ENCODE measurements around the gene FKBP14. TPM values are rescaled to one million over a fixed set of nuclear protein-coding genes. Genes with fewer than 3 reads are reported as not detected.
"Not testable (repeated sequence)": the region's sequence is repeated elsewhere in the genome, so short reads cannot be mapped to it uniquely, and the experiment has no call there.

The FKBP14 gene
- total RNA-seq, 6 experiments from 2014 or later = 4.0 to 8.7 (median 5.2) TPM

GRCh38 chr7:29962035-29962434 lies 64.5 kb downstream of the FKBP14 start:
- peaks cover 0 to 4% (median 0%) of the 10 kb centered on the region in 4 donors for H3K4me1 ChIP-seq
- intact Hi-C loops (cut with DNase I) = no loop called here
- no peak for ATAC-seq

GRCh38 chr7:29961611-29962010 lies 64.9 kb downstream of the FKBP14 start:
- H3K27me3 ChIP-seq; H3K4me3 ChIP-seq; H3K9me3 ChIP-seq; H3K27ac ChIP-seq; H3K36me3 ChIP-seq; H3K4me1 ChIP-seq; ATAC-seq; DNase-seq; intact Hi-C loops (cut with DNase I): not testable (repeated sequence)
- 92% methylated on average over 2 of the region's 19 CpGs for WGBS (ENCODE audit: insufficient coverage, low coverage, low lambda C conversion rate, missing lambda C conversion rate)

More at GRCh38 chr7:29962035-29962434, 64.5 kb downstream of the FKBP14 start:
- Histone ChIP-seq H3K27me3 (no peaks in the 10 kb centered on the region), H3K36me3 (no peaks in the 10 kb centered on the region), H3K9me3 (no peaks in the 10 kb centered on the region), H3K27ac (no peak overlapping the region), H3K4me3 (no peak overlapping the region)
- DNase-seq = no peak
- 78% methylated on average over 1 of the region's 1 CpG for WGBS (ENCODE audit: insufficient coverage, low coverage, low lambda C conversion rate, missing lambda C conversion rate)
- TF ChIP-seq POLR2A (IDR thresholded peaks at IDR 0.05) (no peak), CTCF (IDR thresholded peaks at IDR 0.05) (no peak)

Other genes with a start within 250 kb of the FKBP14 start
- 1 to 10 TPM in 3 of 6 experiments, under 1 TPM in 3; 0.64 to 4.1 (median 0.93) TPM for gene WIPF3, start 220.2 kb downstream of the FKBP14 start, total RNA-seq
- 1 to 10 TPM; 1.3 to 2.9 (median 2.0) TPM for gene SCRN1, start 36.9 kb downstream of the FKBP14 start, total RNA-seq
- 1 to 10 TPM; 2.7 to 8.1 (median 4.4) TPM for gene PLEKHA8, start 1.7 kb upstream of the FKBP14 start, total RNA-seq
- 1 to 10 TPM; 2.2 to 5.2 (median 2.9) TPM for gene MTURN, start 108.3 kb upstream of the FKBP14 start, total RNA-seq

Data from right lobe of liver (tissue), 6 donors.